Hematopoietic multipotent progenitor cell treated with erythropoietin and hydrocortisone succinate and interleukin-3 and kit ligand, for 15 days (in vitro differentiated cells): ENCODE measurements around the gene BOC.

Source experiments
- DNase-seq: peaks from one replicate; pipeline ENCODE4 v3.0.0-alpha.2; 2015; ENCODE audit warnings: low spot score

The BOC gene

DNA sequence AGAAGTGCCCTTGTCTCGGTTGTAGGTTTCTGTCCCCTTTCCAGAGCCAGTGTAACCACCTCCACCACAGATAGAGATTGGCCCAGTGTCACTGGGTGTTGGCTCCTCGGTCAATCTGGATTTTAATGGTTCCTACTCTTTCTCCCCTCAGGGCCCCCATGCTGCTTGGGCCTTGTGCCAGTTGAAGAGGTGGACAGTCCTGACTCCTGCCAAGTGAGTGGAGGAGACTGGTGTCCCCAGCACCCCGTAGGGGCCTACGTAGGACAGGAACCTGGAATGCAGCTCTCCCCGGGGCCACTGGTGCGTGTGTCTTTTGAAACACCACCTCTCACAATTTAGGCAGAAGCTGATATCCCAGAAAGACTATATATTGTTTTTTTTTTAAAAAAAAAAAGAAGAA, 75.2 kb downstream of the BOC start:
- no peak for DNase-seq

GRCh38 chr3:113287111-113287802, 75.9 kb downstream of the BOC start:
- DNase-seq, result peak; percentile 68

DNA sequence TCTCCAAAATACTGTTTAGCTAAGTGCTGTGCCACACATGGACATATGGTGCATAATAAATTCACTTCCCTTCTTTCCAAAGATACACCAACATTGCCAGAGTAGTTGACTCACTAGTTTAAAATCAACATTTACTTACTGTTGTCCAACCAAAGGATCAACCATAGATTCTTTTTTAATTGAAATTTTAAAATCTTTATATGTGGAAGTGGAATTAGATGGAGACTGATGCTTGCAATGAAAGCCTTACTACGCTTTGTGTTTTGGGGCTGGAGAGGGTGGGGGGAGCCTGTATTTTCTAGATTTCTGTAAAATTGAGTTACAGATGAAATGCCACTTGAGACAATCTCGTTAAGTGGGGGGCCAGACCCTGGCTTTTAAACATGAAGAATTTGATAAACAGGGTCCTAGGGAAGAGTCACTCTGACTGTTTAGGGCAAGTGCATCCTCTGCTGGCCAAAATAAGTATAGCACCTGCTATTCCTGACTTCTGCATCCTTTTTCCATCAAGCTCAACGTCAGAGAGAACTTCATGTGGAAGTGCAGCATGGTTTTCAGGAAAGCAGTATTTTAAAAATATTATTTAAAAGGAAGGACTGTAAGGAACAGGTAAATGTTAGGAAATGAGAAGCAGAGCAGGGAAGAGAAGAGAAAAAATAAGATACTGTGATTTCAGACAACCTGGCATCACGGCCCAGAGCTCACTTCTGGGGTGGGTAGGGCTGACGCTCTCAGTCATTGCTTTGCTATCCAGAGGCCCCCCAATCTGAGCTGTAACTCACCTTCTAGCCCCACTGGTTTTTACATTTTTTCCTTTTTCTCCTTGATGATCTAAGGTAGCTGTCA, 76.7 kb downstream of the BOC start:
- peak; percentile 67 for DNase-seq

DNA sequence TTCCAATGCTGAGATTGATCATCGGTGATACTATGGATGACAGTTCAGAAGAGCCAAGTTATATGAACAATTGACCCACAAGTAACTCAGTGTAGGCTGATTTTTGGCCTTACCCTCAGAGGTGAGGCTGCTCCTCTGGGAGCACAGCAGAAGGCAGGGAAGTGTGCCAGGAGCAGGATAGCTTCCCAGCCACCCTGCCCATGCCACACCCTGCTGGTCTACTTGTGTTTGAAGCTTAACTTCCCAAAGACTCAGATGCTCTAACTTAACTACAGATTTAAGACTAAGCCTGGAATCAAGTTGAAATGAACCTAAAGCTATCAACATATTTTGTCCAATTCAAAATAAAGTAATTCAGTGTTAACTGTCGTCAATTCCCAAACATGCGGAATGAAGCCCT, 77.5 kb downstream of the BOC start:
- no peak for DNase-seq

GRCh38 chr3:113291572-113291971, 80.2 kb downstream of the BOC start:
- DNase-seq, result no peak

- DNase-seq, result no peak
Observed at GRCh38 chr3:113292933-113293332, 81.6 kb downstream of the BOC start.

DNA sequence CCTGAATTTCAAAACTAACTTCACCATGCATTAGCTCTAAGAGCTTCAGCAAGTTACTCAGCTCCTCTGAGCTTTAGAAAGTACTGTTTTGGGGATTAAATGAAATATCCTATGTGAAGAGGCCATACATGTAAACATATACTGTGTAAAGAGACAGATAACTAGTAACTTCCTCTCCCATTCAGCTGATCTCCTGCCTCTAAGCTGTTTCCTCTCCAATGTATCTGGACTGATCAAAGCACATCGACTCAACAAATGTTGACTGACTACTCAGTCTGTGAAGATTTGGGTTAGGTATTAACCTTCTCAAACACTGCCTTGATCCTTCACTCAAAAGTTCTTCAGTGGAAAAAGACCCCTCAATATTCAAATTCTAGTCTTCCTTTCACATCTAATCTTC, 82.0 kb downstream of the BOC start:
- no peak for DNase-seq

DNA sequence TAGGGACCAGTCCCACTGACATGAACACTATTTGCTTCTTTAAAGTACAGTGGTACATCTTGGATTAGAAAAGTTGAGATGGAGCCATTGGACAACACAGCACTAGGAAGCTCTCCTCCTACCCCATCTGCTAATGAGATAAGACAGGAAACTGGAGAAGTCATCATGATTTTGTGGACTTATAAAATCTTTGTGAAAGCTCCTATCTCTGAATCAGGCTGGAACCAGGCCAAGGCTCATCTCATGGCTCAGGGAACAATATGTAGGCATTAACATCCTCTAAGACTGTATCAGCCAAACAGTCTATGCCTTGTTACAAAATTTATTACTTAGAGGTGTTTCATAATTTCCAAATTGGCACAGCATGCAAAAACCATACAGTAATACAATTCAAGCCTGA, 84.1 kb downstream of the BOC start:
- DNase-seq, result no peak

GRCh38 chr3:113297287-113297686, 85.9 kb downstream of the BOC start:
- no peak for DNase-seq

GRCh38 chr3:113297841-113298240, 86.5 kb downstream of the BOC start:
- DNase-seq, result no peak

DNA sequence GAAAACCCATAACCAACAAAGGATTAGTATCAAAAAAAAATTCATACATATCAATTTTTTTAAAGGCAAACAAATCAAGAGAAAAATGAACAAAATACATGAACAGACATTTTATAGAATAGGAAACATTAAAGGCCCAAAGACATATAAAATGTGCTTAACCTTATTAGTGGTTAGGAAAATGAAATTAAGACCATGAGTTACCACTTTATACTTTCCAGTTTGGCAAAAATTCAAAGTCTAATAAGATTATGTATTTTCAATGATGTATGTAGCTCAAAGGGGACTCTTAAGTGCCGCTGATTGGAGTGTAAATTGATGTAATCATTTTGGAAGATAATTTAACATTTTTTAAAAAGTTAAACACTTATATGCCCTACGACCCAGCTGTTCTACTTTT, 89.2 kb downstream of the BOC start:
- DNase-seq, result no peak

- DNase-seq, result no peak
Observed at GRCh38 chr3:113304102-113304501, 92.7 kb downstream of the BOC start.

GRCh38 chr3:113304856-113305540, 93.6 kb downstream of the BOC start:
- DNase-seq, result no peak

DNA sequence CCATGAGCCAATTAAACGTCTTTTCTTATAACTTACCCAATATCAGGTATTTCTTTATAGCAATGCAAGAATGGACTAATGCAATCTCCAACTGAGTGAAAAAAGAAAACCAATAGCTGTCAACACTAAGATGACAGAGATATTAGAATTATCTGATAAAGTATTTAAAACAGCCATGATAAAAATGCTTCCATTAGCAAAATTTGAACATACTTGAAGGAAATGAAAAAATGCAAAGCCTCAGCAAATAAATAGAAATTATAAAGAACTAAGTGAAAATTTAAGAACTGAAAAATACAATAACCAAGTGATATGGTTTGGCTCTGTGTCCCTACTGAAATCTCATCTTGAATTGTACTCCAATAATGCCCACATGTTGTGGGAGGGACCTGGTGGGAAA, 99.6 kb downstream of the BOC start:
- DNase-seq, result no peak

GRCh38 chr3:113312416-113312815, 101.1 kb downstream of the BOC start:
- DNase-seq, result no peak

DNA sequence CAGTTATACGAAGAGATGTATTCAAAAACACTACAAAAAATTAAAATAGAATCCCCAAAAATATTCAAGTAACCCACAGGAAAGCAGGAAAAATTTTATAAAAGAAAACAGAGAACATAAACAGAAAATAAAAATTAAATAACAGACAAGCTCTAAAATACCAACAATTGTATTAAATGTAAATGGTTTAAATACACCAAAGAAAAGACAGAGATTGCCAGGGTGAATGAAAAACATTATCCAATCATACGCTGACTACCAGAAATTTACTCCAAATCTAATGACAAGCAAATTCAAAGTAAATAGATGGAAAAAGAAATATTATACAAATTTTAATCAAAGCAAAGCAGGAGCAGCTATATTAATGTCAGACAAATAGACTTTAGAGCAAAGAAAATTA, 103.6 kb downstream of the BOC start:
- DNase-seq, result no peak

DNA sequence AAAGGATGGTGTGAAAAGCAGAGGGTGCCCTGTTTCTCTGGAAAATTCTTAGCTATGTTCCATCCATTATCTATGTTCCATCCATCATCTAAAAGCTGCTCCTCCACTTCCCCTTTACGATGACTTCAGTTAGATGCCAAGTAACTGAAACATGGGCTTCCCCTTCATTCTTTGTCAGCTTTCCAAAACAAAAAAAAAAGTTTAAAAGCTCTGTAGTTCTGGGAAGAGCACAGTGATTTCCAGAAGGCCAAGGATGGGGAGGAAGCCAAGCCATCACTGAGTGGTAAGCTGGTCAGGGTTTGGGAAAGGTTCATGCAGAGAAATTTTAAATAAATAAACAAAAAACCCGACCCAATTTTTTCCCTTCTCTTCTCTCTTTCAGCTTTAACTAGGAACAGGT, 118.4 kb downstream of the BOC start:
- no peak for DNase-seq

- DNase-seq, result no peak
Observed at GRCh38 chr3:113330742-113331141, 119.4 kb downstream of the BOC start.

- no peak for DNase-seq
Observed at GRCh38 chr3:113331187-113331586, 119.8 kb downstream of the BOC start.
